ENCODE results near the gene SIRPA.

The SIRPA gene

GRCh38 chr20:1924910-1925861 is 30.0 kb downstream of the SIRPA start:
- Histone ChIP-seq H4K20me1 (no peaks in the 10 kb centered on the region), H3K9ac (no peak overlapping the region), H3K36me3 (no peaks in the 10 kb centered on the region), H3K9me3 (no peaks in the 10 kb centered on the region), H3K4me1 (no peaks in the 10 kb centered on the region), H3K27me3 (no peaks in the 10 kb centered on the region), H3K4me3 (no peak overlapping the region), H3K4me2 (no peak overlapping the region), H3K27ac (no peak overlapping the region)
- no peak for TF ChIP-seq Cebpa-rat (IDR thresholded peaks at IDR 0.05)

- H3K4me1 ChIP-seq = no peaks in the 10 kb centered on the region
- H3K9ac ChIP-seq = no peak overlapping the region
- H3K4me2 ChIP-seq = no peak overlapping the region
- no peak for TF ChIP-seq Cebpa-rat (IDR thresholded peaks at IDR 0.05)
- no peak overlapping the region for H3K27ac ChIP-seq
- H4K20me1 ChIP-seq = no peaks in the 10 kb centered on the region
- no peak overlapping the region for H3K4me3 ChIP-seq
- no peaks in the 10 kb centered on the region for H3K36me3 ChIP-seq
- H3K9me3 ChIP-seq = no peaks in the 10 kb centered on the region
- no peaks in the 10 kb centered on the region for H3K27me3 ChIP-seq
These were observed 31.0 kb downstream of the SIRPA start for GRCh38 chr20:1926237-1926636.

- Histone ChIP-seq H3K9ac (no peak overlapping the region), H3K9me3 (no peaks in the 10 kb centered on the region), H3K27ac (no peak overlapping the region), H3K27me3 (no peaks in the 10 kb centered on the region), H3K4me1 (no peaks in the 10 kb centered on the region), H4K20me1 (no peaks in the 10 kb centered on the region), H3K4me2 (0 out of 2 replicates have a peak overlapping the region, but pooled peaks have one; percentile 7), H3K4me3 (no peak overlapping the region), H3K36me3 (no peaks in the 10 kb centered on the region)
- TF ChIP-seq Cebpa-rat (IDR thresholded peaks at IDR 0.05) = no peak
These were observed 32.0 kb downstream of the SIRPA start for GRCh38 chr20:1927217-1927616.

GRCh38 chr20:1928154-1928553 is 32.9 kb downstream of the SIRPA start:
- no peaks in the 10 kb centered on the region for H3K9me3 ChIP-seq
- no peak for TF ChIP-seq Cebpa-rat (IDR thresholded peaks at IDR 0.05)
- H3K27ac ChIP-seq = no peak overlapping the region
- H3K4me3 ChIP-seq = no peak overlapping the region
- no peaks in the 10 kb centered on the region for H3K36me3 ChIP-seq
- no peak overlapping the region for H3K4me2 ChIP-seq
- H3K4me1 ChIP-seq = peaks cover 5% of the 10 kb centered on the region; the same call in 1 of the 2 replicates
- no peak overlapping the region for H3K9ac ChIP-seq
- H4K20me1 ChIP-seq = no peaks in the 10 kb centered on the region
- no peaks in the 10 kb centered on the region for H3K27me3 ChIP-seq

- no peaks in the 10 kb centered on the region for H3K36me3 ChIP-seq
- no peaks in the 10 kb centered on the region for H4K20me1 ChIP-seq
- H3K4me2 ChIP-seq = no peak overlapping the region
- H3K27me3 ChIP-seq = no peaks in the 10 kb centered on the region
- no peak overlapping the region for H3K4me3 ChIP-seq
- peaks cover 8% of the 10 kb centered on the region; the same call in 1 of the 2 replicates for H3K4me1 ChIP-seq
- no peak overlapping the region for H3K9ac ChIP-seq
- H3K27ac ChIP-seq = no peak overlapping the region
- no peaks in the 10 kb centered on the region for H3K9me3 ChIP-seq
- TF ChIP-seq Cebpa-rat (IDR thresholded peaks at IDR 0.05) = no peak
These were observed 33.6 kb downstream of the SIRPA start for GRCh38 chr20:1928782-1929181.

GRCh38 chr20:1929460-1929859 is 34.3 kb downstream of the SIRPA start:
- H3K4me1 ChIP-seq = peaks cover 8% of the 10 kb centered on the region; the same call in 1 of the 2 replicates
- no peak overlapping the region for H3K9ac ChIP-seq
- H3K27me3 ChIP-seq = no peaks in the 10 kb centered on the region
- H3K4me2 ChIP-seq = no peak overlapping the region
- H3K4me3 ChIP-seq = no peak overlapping the region
- no peak for TF ChIP-seq Cebpa-rat (IDR thresholded peaks at IDR 0.05)
- no peaks in the 10 kb centered on the region for H3K36me3 ChIP-seq
- H3K9me3 ChIP-seq = no peaks in the 10 kb centered on the region
- no peak overlapping the region for H3K27ac ChIP-seq
- no peaks in the 10 kb centered on the region for H4K20me1 ChIP-seq

- no peaks in the 10 kb centered on the region for H3K36me3 ChIP-seq
- H3K9me3 ChIP-seq = no peaks in the 10 kb centered on the region
- no peaks in the 10 kb centered on the region for H3K27me3 ChIP-seq
- H3K27ac ChIP-seq = no peak overlapping the region
- H4K20me1 ChIP-seq = no peaks in the 10 kb centered on the region
- no peak overlapping the region for H3K4me2 ChIP-seq
- no peak overlapping the region for H3K9ac ChIP-seq
- peaks cover 8% of the 10 kb centered on the region; the same call in 1 of the 2 replicates for H3K4me1 ChIP-seq
- no peak for TF ChIP-seq Cebpa-rat (IDR thresholded peaks at IDR 0.05)
- H3K4me3 ChIP-seq = no peak overlapping the region
These were observed 35.0 kb downstream of the SIRPA start for GRCh38 chr20:1930165-1930564.

- H3K4me3 ChIP-seq = no peak overlapping the region
- TF ChIP-seq Cebpa-rat (IDR thresholded peaks at IDR 0.05) = no peak
- H3K27me3 ChIP-seq = no peaks in the 10 kb centered on the region
- H3K36me3 ChIP-seq = no peaks in the 10 kb centered on the region
- H3K9ac ChIP-seq = no peak overlapping the region
- H3K9me3 ChIP-seq = no peaks in the 10 kb centered on the region
- H4K20me1 ChIP-seq = no peaks in the 10 kb centered on the region
- no peak overlapping the region for H3K27ac ChIP-seq
- H3K4me2 ChIP-seq = no peak overlapping the region
- H3K4me1 ChIP-seq = peaks cover 8% of the 10 kb centered on the region; the same call in 1 of the 2 replicates
These were observed 36.6 kb downstream of the SIRPA start for GRCh38 chr20:1931830-1932229.

GRCh38 chr20:1932971-1933370 is 37.8 kb downstream of the SIRPA start:
- Histone ChIP-seq H3K4me1 (peaks cover 8% of the 10 kb centered on the region; the same call in 1 of the 2 replicates), H3K27ac (no peak overlapping the region), H3K27me3 (no peaks in the 10 kb centered on the region), H3K4me2 (peak overlapping the region; percentile 13; the same call in 1 of the 2 replicates), H3K9ac (no peak overlapping the region), H3K4me3 (no peak overlapping the region), H3K9me3 (no peaks in the 10 kb centered on the region), H3K36me3 (no peaks in the 10 kb centered on the region), H4K20me1 (no peaks in the 10 kb centered on the region)
- no peak for TF ChIP-seq Cebpa-rat (IDR thresholded peaks at IDR 0.05)

GRCh38 chr20:1933465-1933870 is 38.3 kb downstream of the SIRPA start:
- H3K27ac ChIP-seq = no peak overlapping the region
- H3K9me3 ChIP-seq = no peaks in the 10 kb centered on the region
- peaks cover 8% of the 10 kb centered on the region; the same call in 1 of the 2 replicates for H3K4me1 ChIP-seq
- no peak overlapping the region for H3K4me3 ChIP-seq
- H3K4me2 ChIP-seq = 0 out of 2 replicates have a peak overlapping the region, but pooled peaks have one; percentile 13
- no peaks in the 10 kb centered on the region for H4K20me1 ChIP-seq
- H3K36me3 ChIP-seq = no peaks in the 10 kb centered on the region
- H3K9ac ChIP-seq = no peak overlapping the region
- H3K27me3 ChIP-seq = no peaks in the 10 kb centered on the region
- no peak for TF ChIP-seq Cebpa-rat (IDR thresholded peaks at IDR 0.05)

Measured in BLaER1 (cell line).